Inflammatory macrophage (primary cell): ENCODE results near the gene HFM1.

Experiments used
- DNase-seq, 2 donors: peaks; one replicate each; pipeline ENCODE4 v3.0.0-alpha.2; 2020 to 2022

HFM1 gene

DNA sequence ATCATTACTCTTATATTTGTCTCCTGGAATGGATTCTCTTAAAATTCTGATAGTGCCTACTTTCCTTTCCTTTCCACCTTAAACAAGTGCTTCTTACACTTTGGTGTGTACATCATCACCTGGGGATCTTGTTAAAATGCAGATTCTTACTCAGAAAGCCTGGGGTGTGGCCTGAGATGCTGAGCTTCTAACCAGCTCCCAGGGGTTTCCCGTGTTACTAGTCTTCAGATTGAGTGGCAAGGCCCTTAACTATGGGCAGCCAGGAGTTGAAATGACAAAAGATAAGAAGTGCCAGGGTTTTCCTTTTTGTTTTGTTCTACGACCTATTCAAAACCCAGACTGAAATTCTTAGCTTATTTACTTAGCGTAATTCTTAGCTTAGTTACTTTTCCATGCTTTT lies 159.2 kb downstream of the HFM1 start:
- DNase-seq = no peak

DNA sequence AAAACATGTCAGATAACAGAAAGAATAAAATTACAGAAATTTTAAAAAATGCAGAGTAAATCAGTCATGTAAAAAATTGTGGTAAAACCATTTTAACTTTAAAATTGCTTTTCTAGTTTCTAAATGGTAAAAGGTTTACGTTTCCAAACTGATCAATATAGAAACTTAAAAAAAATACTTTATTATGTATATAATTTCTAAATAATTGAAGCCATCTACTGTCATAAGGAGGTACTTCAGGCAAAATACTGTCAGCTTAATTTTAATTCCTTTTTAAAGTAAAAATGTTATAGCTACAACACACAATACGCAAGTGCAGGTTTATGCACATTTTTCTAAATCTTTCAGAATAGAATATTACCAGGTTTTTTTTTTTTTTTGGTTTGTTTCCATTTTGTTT lies 159.9 kb downstream of the HFM1 start:
- no peak for DNase-seq

DNA sequence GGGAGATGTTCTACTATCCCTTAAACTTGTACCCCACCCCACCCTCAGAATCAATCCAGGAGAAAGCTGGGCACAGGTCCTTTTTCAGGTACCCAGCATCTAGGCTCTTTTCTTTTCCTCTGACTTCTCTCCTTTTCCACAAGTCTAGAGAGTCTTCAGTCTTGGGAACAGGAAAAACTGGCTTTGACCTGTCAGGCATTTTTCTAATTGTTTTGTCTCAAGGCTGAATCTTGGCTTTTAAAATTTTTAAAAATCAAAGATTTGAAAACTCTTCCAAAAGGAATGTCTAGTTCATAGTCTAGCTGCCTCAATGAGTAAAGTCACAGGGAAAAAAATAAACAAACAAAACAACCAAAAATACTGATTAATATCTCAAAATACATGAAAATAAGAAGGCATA lies 161.5 kb downstream of the HFM1 start:
- DNase-seq = no peak

DNA sequence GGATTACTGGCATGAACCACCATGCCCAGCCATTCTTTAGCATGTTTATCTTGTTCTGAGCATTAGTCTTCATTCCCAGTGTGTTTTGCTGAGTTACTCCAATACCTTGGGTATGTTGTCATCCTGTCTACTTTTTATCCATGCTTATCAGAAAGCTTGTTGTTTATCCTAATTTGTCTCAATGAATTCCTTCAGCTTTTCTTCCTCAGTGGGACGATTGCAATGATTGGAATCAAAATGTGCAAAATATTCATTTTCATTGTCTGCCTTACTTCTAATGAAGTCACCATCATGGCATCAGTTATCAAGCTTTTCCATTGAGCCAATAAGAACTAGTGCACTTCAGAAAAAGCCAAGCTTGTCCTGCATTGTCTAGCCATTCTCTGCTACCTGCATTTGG lies 170.5 kb downstream of the HFM1 start:
- no peak for DNase-seq

DNA sequence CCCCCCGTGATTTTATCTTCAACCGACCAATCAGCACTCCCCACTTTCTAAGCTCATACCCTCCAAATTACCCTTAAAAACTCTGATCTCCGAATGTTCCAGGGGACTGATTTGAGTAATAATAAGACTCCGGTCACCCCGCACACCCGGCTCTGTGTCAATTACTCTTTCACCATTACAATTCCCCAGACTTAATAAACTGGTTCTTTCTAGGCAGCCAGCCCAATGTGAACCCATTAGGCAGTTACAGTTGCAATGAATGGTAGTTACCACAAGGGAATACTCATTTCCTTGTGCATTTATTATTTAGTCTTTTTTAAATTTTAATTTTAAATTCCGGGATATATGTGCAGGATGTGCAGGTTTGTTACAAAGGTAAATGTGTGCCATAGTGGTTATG lies 177.9 kb downstream of the HFM1 start:
- no peak for DNase-seq

DNA sequence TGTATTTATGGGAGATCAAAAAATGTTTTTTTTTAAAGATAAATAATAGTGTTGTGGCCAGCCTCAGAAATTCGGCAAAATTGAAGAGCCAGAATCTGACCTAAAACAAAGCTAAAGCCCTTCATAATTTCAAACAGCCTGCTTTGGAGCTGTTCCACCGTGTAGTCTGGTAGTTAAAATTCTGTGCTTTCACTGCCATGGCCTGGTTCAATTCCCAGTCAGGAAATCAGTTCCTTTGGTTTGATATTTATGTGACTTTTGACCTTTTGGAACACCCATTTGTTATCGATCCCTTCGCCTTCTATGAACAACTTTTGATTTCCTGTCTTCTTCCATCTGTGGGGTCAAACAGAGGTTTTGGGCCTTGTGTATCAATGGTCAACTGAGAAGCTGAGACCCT lies 179.8 kb downstream of the HFM1 start:
- no peak for DNase-seq

DNA sequence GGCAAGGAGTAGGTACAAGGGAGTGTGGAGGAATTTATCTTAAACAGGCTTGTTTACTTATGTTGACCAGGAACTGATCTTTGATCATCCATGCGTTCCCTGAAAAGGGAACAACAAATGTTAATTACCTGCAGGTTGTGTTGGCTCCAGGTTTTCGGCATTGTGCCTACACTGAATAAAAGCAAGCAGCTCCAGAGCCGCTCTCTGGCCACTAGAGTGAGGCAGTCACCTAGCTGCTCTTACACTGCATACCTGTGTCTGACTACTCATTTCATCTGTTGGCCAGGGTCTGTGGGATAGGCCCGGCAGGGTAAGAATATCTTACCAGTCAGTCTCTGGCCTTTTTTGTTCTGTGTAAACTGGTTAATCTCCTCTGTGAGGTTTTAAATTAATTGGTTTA lies 183.6 kb downstream of the HFM1 start:
- DNase-seq = no peak

DNA sequence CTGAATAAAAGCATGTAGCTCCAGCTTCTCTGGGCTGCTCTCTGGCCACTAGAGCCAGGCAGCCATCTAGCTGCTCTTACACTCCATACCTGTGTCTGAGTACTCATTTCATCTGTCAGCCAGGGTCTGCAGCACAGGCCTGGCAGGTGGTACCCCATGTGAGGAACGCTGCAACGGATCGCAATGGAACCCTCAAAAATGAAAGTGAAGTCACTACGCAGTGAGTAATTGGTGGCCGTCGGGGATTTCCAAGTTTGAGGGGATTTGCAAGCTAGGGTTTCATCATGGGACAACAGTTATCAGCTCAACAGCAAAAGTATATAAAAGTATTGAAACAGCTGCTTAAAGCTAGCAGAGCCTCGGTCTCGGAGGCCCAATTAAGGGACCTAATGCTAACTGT lies 186.7 kb downstream of the HFM1 start:
- no peak for DNase-seq
